ENCODE measurements around the gene LRRC4C.

The LRRC4C gene

GRCh38 chr11:41323446-41323845, 136.0 kb downstream of the LRRC4C start:
- no peak for DNase-seq (ENCODE audit: low spot score)

- DNase-seq (ENCODE audit: low spot score), result no peak
Measured at GRCh38 chr11:41320653-41321052, 138.8 kb downstream of the LRRC4C start.

- no peak for DNase-seq (ENCODE audit: low spot score)
Measured at GRCh38 chr11:41320238-41320637, 139.2 kb downstream of the LRRC4C start.

GRCh38 chr11:41319434-41319833, 140.0 kb downstream of the LRRC4C start:
- no peak for DNase-seq (ENCODE audit: low spot score)

- DNase-seq (ENCODE audit: low spot score), result no peak
Measured at GRCh38 chr11:41316751-41317150, 142.7 kb downstream of the LRRC4C start.

- DNase-seq (ENCODE audit: low spot score), result no peak
Measured at GRCh38 chr11:41313226-41313625, 146.2 kb downstream of the LRRC4C start.

- DNase-seq (ENCODE audit: low spot score), result no peak
Measured at GRCh38 chr11:41309716-41310115, 149.7 kb downstream of the LRRC4C start.

- DNase-seq (ENCODE audit: low spot score), result no peak
Measured at GRCh38 chr11:41309111-41309522, 150.3 kb downstream of the LRRC4C start.

- no peak for DNase-seq (ENCODE audit: low spot score)
Measured at GRCh38 chr11:41308286-41308685, 151.2 kb downstream of the LRRC4C start.

GRCh38 chr11:41307296-41308080, 152.0 kb downstream of the LRRC4C start:
- no peak for DNase-seq (ENCODE audit: low spot score)

- DNase-seq (ENCODE audit: low spot score), result no peak
Measured at GRCh38 chr11:41306431-41306830, 153.0 kb downstream of the LRRC4C start.

- DNase-seq (ENCODE audit: low spot score), result no peak
Measured at GRCh38 chr11:41301023-41301422, 158.4 kb downstream of the LRRC4C start.

- no peak for DNase-seq (ENCODE audit: low spot score)
Measured at GRCh38 chr11:41289408-41289807, 170.0 kb downstream of the LRRC4C start.

- no peak for DNase-seq (ENCODE audit: low spot score)
Measured at GRCh38 chr11:41286751-41287150, 172.7 kb downstream of the LRRC4C start.

- no peak for DNase-seq (ENCODE audit: low spot score)
Measured at GRCh38 chr11:41284354-41284753, 175.1 kb downstream of the LRRC4C start.

- no peak for DNase-seq (ENCODE audit: low spot score)
Measured at GRCh38 chr11:41283191-41283930, 176.1 kb downstream of the LRRC4C start.

- no peak for DNase-seq (ENCODE audit: low spot score)
Measured at GRCh38 chr11:41282395-41282794, 177.1 kb downstream of the LRRC4C start.

- DNase-seq (ENCODE audit: low spot score), result no peak
Measured at GRCh38 chr11:41281131-41281742, 178.2 kb downstream of the LRRC4C start.

GRCh38 chr11:41274831-41275230, 184.6 kb downstream of the LRRC4C start:
- no peak for DNase-seq (ENCODE audit: low spot score)

GRCh38 chr11:41273908-41274307, 185.5 kb downstream of the LRRC4C start:
- DNase-seq (ENCODE audit: low spot score), result no peak

GRCh38 chr11:41267451-41267850, 192.0 kb downstream of the LRRC4C start:
- DNase-seq (ENCODE audit: low spot score), result no peak

- no peak for DNase-seq (ENCODE audit: low spot score)
Measured at GRCh38 chr11:41256041-41256440, 203.4 kb downstream of the LRRC4C start.

GRCh38 chr11:41254966-41255365, 204.5 kb downstream of the LRRC4C start:
- DNase-seq (ENCODE audit: low spot score), result no peak

Measured in CD4-positive, alpha-beta T cell treated with Interleukin-6 at 100 ng/mL for 8 hours (primary cell).